Peyer's patch (tissue), 4 donors: ENCODE measurements around the gene GATA6.

ENCODE experiments used
- POLR2A ChIP-seq, 2 donors: fragments of 450-650 bp; IDR thresholded peaks; one replicate each; pipeline ENCODE4 v1.5.1; 2017; ENCODE audit warnings: antibody characterized with exemption in 2 of 2, mild to moderate bottlenecking in 2 of 2, moderate library complexity in 2 of 2
- TF ChIP-seq, protein P1 (sequence below), 6 experiments: fragments of 450-650 bp in 4 of 6; fragments of 200-600 bp in 2 of 6; sonication (generic) in 1 of 6; IDR thresholded peaks; one replicate each; pipeline ENCODE4 v1.5.1; 2017 to 2019; ENCODE audit warnings: antibody characterized with exemption in 6 of 6, mild to moderate bottlenecking in 3 of 6, moderate library complexity in 1 of 6

DNA sequence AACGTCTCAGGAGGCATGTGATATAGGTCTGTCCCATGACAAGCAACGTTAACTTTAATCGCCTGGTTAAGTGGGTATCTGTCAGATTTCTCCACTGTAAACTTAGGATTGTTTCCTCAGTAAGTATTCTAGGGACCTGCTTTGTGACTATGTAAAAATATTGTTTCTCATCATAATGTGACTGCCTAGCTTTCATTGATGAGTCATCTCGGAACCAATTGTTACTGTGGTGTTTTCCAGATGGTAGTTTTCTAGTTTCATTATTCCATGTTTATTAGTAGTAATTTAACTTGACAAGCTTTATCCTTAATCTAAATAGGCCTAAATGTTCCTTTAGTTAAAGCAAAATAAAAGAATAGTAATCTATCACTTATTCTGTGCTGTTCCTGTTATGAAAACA is 28.2 kb upstream of the GATA6 start:
- TF ChIP-seq, protein P1, sequence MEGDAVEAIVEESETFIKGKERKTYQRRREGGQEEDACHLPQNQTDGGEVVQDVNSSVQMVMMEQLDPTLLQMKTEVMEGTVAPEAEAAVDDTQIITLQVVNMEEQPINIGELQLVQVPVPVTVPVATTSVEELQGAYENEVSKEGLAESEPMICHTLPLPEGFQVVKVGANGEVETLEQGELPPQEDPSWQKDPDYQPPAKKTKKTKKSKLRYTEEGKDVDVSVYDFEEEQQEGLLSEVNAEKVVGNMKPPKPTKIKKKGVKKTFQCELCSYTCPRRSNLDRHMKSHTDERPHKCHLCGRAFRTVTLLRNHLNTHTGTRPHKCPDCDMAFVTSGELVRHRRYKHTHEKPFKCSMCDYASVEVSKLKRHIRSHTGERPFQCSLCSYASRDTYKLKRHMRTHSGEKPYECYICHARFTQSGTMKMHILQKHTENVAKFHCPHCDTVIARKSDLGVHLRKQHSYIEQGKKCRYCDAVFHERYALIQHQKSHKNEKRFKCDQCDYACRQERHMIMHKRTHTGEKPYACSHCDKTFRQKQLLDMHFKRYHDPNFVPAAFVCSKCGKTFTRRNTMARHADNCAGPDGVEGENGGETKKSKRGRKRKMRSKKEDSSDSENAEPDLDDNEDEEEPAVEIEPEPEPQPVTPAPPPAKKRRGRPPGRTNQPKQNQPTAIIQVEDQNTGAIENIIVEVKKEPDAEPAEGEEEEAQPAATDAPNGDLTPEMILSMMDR (IDR thresholded peaks at IDR 0.05), result no peak
- TF ChIP-seq POLR2A (IDR thresholded peaks at IDR 0.05), result no peak
